Neural cell (in vitro differentiated cells): ENCODE measurements around the gene SLC17A5. TPM values are rescaled to one million over a fixed set of nuclear protein-coding genes. Genes with fewer than 3 reads are reported as not detected.

Source experiments
- H2AFZ ChIP-seq: fragments of 200-600, 300-800 bp; sonication (generic), shearing (Covaris generic); 2 replicates; pipeline ENCODE4 v1.6.0; 2014; ENCODE audit warnings: low read depth, mild to moderate bottlenecking, antibody characterized with exemption, low read length, moderate library complexity
- H3F3A ChIP-seq: fragments of 200-600 bp; shearing (Covaris generic); 2 replicates; pipeline ENCODE4 v1.6.1; 2016; ENCODE audit warnings: mild to moderate bottlenecking, moderate library complexity, mixed read lengths, antibody characterized with exemption, low read length; ENCODE audit not compliant: insufficient read depth, poor library complexity, severe bottlenecking
- H3K27ac ChIP-seq: fragments of 200-600, 300-800 bp; sonication (generic), shearing (Covaris generic); 2 replicates; pipeline ENCODE4 v1.5.1; 2014; ENCODE audit warnings: mild to moderate bottlenecking, low read length, moderate library complexity
- H3K27me3 ChIP-seq: fragments of 300-800, 200-600 bp; sonication (generic), shearing (Covaris generic); 2 replicates; pipeline ENCODE4 v1.6.0; 2014; ENCODE audit warnings: mild to moderate bottlenecking, low read depth, low read length, moderate library complexity; ENCODE audit not compliant: insufficient read depth
- H3K36me3 ChIP-seq: fragments of 300-800, 200-600 bp; sonication (generic), shearing (Covaris generic); 2 replicates; pipeline ENCODE4 v1.5.1; 2014; ENCODE audit warnings: mild to moderate bottlenecking, antibody characterized with exemption, low read length, moderate library complexity; ENCODE audit not compliant: insufficient read depth
- H3K4me2 ChIP-seq: fragments of 300-800, 200-600 bp; sonication (generic), shearing (Covaris generic); 2 replicates; pipeline ENCODE4 v1.6.0; 2014; ENCODE audit warnings: mild to moderate bottlenecking, low read length
- H3K4me3 ChIP-seq: fragments of 300-800, 200-600 bp; sonication (generic), shearing (Covaris generic); 2 replicates; pipeline ENCODE4 v1.5.1; 2014; ENCODE audit warnings: mild to moderate bottlenecking, low read length, moderate library complexity
- H3K79me2 ChIP-seq: fragments of 200-600 bp; shearing (Covaris generic); replicated peaks from 2 replicates; pipeline ENCODE4 v1.6.0; 2014; ENCODE audit warnings: mild to moderate bottlenecking, low read length, moderate library complexity; ENCODE audit not compliant: insufficient read depth
- H3K9ac ChIP-seq: fragments of 300-800, 200-600 bp; sonication (generic), shearing (Covaris generic); 2 replicates; pipeline ENCODE4 v1.6.1; 2016; ENCODE audit warnings: mild to moderate bottlenecking, low read length, mixed read lengths
- H3K9me2 ChIP-seq: fragments of 200-600 bp; shearing (Covaris generic); 2 replicates; pipeline ENCODE4 v1.6.1; 2016; ENCODE audit warnings: mild to moderate bottlenecking, low read length, mixed read lengths; ENCODE audit not compliant: insufficient read depth
- H3K9me3 ChIP-seq: fragments of 200-600, 300-800 bp; sonication (generic), shearing (Covaris generic); 2 replicates; pipeline ENCODE4 v1.6.1; 2016; ENCODE audit warnings: mild to moderate bottlenecking, mixed run types, low read length, moderate library complexity, mixed read lengths
- H4K20me1 ChIP-seq: fragments of 200-600 bp; shearing (Covaris generic); 2 replicates; pipeline ENCODE4 v1.6.1; 2016; ENCODE audit warnings: mild to moderate bottlenecking, mixed run types; ENCODE audit not compliant: insufficient read depth
- CTCF ChIP-seq: fragments of 450-650 bp; IDR thresholded peaks from 2 replicates; pipeline ENCODE4 v1.5.1; 2014; ENCODE audit warnings: antibody characterized with exemption, mild to moderate bottlenecking, moderate library complexity; ENCODE audit not compliant: poor library complexity, severe bottlenecking
- EP300 ChIP-seq: fragments of 450-650 bp; conservative IDR thresholded peaks from 2 replicates; pipeline ENCODE4 v1.6.1; 2014; ENCODE audit warnings: antibody characterized with exemption, mild to moderate bottlenecking, moderate library complexity; ENCODE audit not compliant: poor library complexity, severe bottlenecking
- EZH2 ChIP-seq: fragments of 200-600, 300-800 bp; shearing (Covaris generic), sonication (generic); IDR thresholded peaks from 2 replicates; pipeline ENCODE4 v1.6.1; 2014; ENCODE audit warnings: antibody characterized with exemption, low read length, borderline replicate concordance, mild to moderate bottlenecking; ENCODE audit not compliant: insufficient read depth, poor library complexity, severe bottlenecking
- MXI1 ChIP-seq: fragments of 450-650 bp; conservative IDR thresholded peaks from 2 replicates; pipeline ENCODE4 v1.6.1; 2014; ENCODE audit warnings: antibody characterized with exemption, mild to moderate bottlenecking; ENCODE audit not compliant: poor library complexity, severe bottlenecking
- POLR2AphosphoS5 ChIP-seq: IDR thresholded peaks from 2 replicates; pipeline ENCODE4 v1.6.1; 2012
- RAD21 ChIP-seq: fragments of 450-650 bp; conservative IDR thresholded peaks from 2 replicates; pipeline ENCODE4 v1.6.1; 2014; ENCODE audit warnings: antibody characterized with exemption, mild to moderate bottlenecking, moderate library complexity
- REST ChIP-seq: IDR thresholded peaks from 2 replicates; pipeline ENCODE4 v1.6.1; 2012; ENCODE audit warnings: borderline replicate concordance
- SMC3 ChIP-seq: fragments of 450-650 bp; conservative IDR thresholded peaks from 2 replicates; pipeline ENCODE4 v1.6.1; 2014; ENCODE audit warnings: antibody characterized with exemption, mild to moderate bottlenecking, moderate library complexity; ENCODE audit not compliant: poor library complexity
- TAF1 ChIP-seq: IDR thresholded peaks from 2 replicates; pipeline ENCODE4 v1.6.1; 2012; ENCODE audit warnings: low read depth
- polyA plus RNA-seq: library from polyadenylated mRNA; depleted of rRNA; stranded (reverse); fragments of >200 nt; gene quantifications from 2 replicates; pipeline ENCODE4 v1.2.3, GENCODE V29; 2014

Gene SLC17A5
- polyA plus RNA-seq, 1 donor from 2014 or later = 12.3 TPM

- Histone ChIP-seq H3K79me2 (no peaks in the 10 kb centered on the region), H3K4me3 (no peak overlapping the region), H3K9me3 (no peaks in the 10 kb centered on the region), H3K27ac (no peak overlapping the region), H3K9ac (no peak overlapping the region), H3K4me2 (no peak overlapping the region), H3K27me3 (no peaks in the 10 kb centered on the region), H3F3A (no peaks in the 10 kb centered on the region), H4K20me1 (no peaks in the 10 kb centered on the region), H2AFZ (no peak overlapping the region), H3K36me3 (no peaks in the 10 kb centered on the region), H3K9me2 (no peaks in the 10 kb centered on the region)
- TF ChIP-seq REST (no peak), MXI1 (no peak), EZH2 (no peak), TAF1 (no peak), EP300 (no peak), POLR2AphosphoS5 (no peak), RAD21 (no peak), CTCF (no peak), SMC3 (no peak)
Measured at GRCh38 chr6:73606428-73606827, 47.4 kb downstream of the SLC17A5 start.

GRCh38 chr6:73604461-73604860 lies 49.3 kb downstream of the SLC17A5 start:
- no peak overlapping the region for H2AFZ ChIP-seq
- no peaks in the 10 kb centered on the region for H3F3A ChIP-seq
- no peaks in the 10 kb centered on the region for H3K9me2 ChIP-seq
- no peak for TF ChIP-seq EP300
- TF ChIP-seq CTCF = no peak
- no peak for TF ChIP-seq SMC3
- TF ChIP-seq TAF1 = no peak
- TF ChIP-seq RAD21 = no peak
- TF ChIP-seq POLR2AphosphoS5 = no peak
- H3K4me2 ChIP-seq = no peak overlapping the region
- H3K9me3 ChIP-seq = no peaks in the 10 kb centered on the region
- H3K27me3 ChIP-seq = no peaks in the 10 kb centered on the region
- no peaks in the 10 kb centered on the region for H3K36me3 ChIP-seq
- H3K9ac ChIP-seq = no peak overlapping the region
- H4K20me1 ChIP-seq = no peaks in the 10 kb centered on the region
- H3K79me2 ChIP-seq = no peaks in the 10 kb centered on the region
- no peak overlapping the region for H3K4me3 ChIP-seq
- no peak overlapping the region for H3K27ac ChIP-seq
